ENCODE measurements around the gene NOTO. TPM values are rescaled to one million over a fixed set of nuclear protein-coding genes. Genes with fewer than 3 reads are reported as not detected.

Gene NOTO
- total RNA-seq, 1 donor from 2014 or later = not detected

GRCh38 chr2:73176205-73176880 is 26.0 kb upstream of the NOTO start:
- H3K27ac ChIP-seq (replicated peaks) = peak overlapping the region; percentile 90
- H3K4me1 ChIP-seq = peaks cover 29% of the 10 kb centered on the region
- no peak for TF ChIP-seq CTCF (IDR thresholded peaks at IDR 0.05; ENCODE audit: borderline replicate concordance)
- peak overlapping the region; percentile 72 for H3K4me3 ChIP-seq
- intact Hi-C loops (cut with micrococcal nuclease) = no loop called here
- peak; percentile 23 for DNase-seq
- H3K36me3 ChIP-seq = no peaks in the 10 kb centered on the region
- H3K9me3 ChIP-seq (replicated peaks) = no peaks in the 10 kb centered on the region
- peaks cover 34% of the 10 kb centered on the region for H3K27me3 ChIP-seq (ENCODE audit: low read depth)

GRCh38 chr2:73176881-73177644 is 25.3 kb upstream of the NOTO start:
- peak overlapping the region; percentile 90 for H3K27ac ChIP-seq (replicated peaks)
- no peaks in the 10 kb centered on the region for H3K9me3 ChIP-seq (replicated peaks)
- DNase-seq = peak; percentile 94
- peak overlapping the region; percentile 72 for H3K4me3 ChIP-seq
- H3K4me1 ChIP-seq = peaks cover 29% of the 10 kb centered on the region
- no peaks in the 10 kb centered on the region for H3K36me3 ChIP-seq
- H3K27me3 ChIP-seq (ENCODE audit: low read depth) = peaks cover 35% of the 10 kb centered on the region
- intact Hi-C loops (cut with micrococcal nuclease) = no loop called here
- peak; percentile 98 for TF ChIP-seq CTCF (IDR thresholded peaks at IDR 0.05; ENCODE audit: borderline replicate concordance)

GRCh38 chr2:73177645-73178255 is 24.6 kb upstream of the NOTO start:
- Histone ChIP-seq H3K4me3 (peak overlapping the region; percentile 72), H3K4me1 (peaks cover 29% of the 10 kb centered on the region), H3K9me3 (replicated peaks) (no peaks in the 10 kb centered on the region), H3K27ac (replicated peaks) (no peak overlapping the region), H3K27me3 (ENCODE audit: low read depth) (peaks cover 40% of the 10 kb centered on the region), H3K36me3 (no peaks in the 10 kb centered on the region)
- intact Hi-C loops (cut with micrococcal nuclease) = no loop called here
- no peak for DNase-seq
- no peak for TF ChIP-seq CTCF (IDR thresholded peaks at IDR 0.05; ENCODE audit: borderline replicate concordance)

- no peak overlapping the region for H3K4me3 ChIP-seq
- no peaks in the 10 kb centered on the region for H3K4me1 ChIP-seq
- H3K27ac ChIP-seq (replicated peaks) = no peak overlapping the region
- no peak for DNase-seq
- TF ChIP-seq CTCF (IDR thresholded peaks at IDR 0.05; ENCODE audit: borderline replicate concordance) = no peak
- no peaks in the 10 kb centered on the region for H3K36me3 ChIP-seq
- H3K27me3 ChIP-seq (ENCODE audit: low read depth) = peaks cover 49% of the 10 kb centered on the region
- intact Hi-C loops (cut with micrococcal nuclease) = no loop called here
- peaks cover 12% of the 10 kb centered on the region for H3K9me3 ChIP-seq (replicated peaks)
Measured at GRCh38 chr2:73185965-73186364, 16.4 kb upstream of the NOTO start.

GRCh38 chr2:73187549-73187948 is 14.8 kb upstream of the NOTO start:
- Histone ChIP-seq H3K4me3 (no peak overlapping the region), H3K27ac (replicated peaks) (no peak overlapping the region), H3K4me1 (no peaks in the 10 kb centered on the region), H3K36me3 (no peaks in the 10 kb centered on the region), H3K9me3 (replicated peaks) (peaks cover 12% of the 10 kb centered on the region), H3K27me3 (ENCODE audit: low read depth) (peaks cover 44% of the 10 kb centered on the region)
- no peak for DNase-seq
- intact Hi-C loops (cut with micrococcal nuclease) = no loop called here
- no peak for TF ChIP-seq CTCF (IDR thresholded peaks at IDR 0.05; ENCODE audit: borderline replicate concordance)
